ENCODE measurements around the gene HIVEP3. TPM values are rescaled to one million over a fixed set of nuclear protein-coding genes. Genes with fewer than 3 reads are reported as not detected.

The HIVEP3 gene
- polyA plus RNA-seq, 1 donor (not counting 4 experiments of a cell fraction or from before 2014, with no cell fraction given): 1.1 TPM

DNA sequence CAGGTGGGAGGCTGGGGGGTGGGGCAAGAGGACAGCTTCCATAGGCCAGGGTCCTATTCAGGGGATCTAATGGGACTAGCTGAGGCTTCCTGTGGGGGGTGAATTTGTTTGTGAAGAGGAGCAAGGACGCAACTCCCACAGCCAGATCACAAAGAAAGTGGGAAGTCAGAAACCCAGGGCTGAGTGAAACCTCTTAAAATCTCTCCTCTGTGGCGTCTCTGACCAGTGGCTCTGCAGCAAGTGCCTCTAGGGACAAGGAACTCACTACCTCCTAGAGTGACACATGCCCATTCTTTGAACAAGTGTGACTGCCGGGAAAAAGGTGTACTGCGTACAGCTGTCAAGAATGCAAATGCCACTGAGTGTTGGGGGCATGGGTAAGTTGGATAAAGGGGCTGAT, 187.9 kb downstream of the HIVEP3 start:
- no peak for TF ChIP-seq EZH2 (IDR thresholded peaks at IDR 0.05; ENCODE audit: low read length)
- no peak for FAIRE-seq

DNA sequence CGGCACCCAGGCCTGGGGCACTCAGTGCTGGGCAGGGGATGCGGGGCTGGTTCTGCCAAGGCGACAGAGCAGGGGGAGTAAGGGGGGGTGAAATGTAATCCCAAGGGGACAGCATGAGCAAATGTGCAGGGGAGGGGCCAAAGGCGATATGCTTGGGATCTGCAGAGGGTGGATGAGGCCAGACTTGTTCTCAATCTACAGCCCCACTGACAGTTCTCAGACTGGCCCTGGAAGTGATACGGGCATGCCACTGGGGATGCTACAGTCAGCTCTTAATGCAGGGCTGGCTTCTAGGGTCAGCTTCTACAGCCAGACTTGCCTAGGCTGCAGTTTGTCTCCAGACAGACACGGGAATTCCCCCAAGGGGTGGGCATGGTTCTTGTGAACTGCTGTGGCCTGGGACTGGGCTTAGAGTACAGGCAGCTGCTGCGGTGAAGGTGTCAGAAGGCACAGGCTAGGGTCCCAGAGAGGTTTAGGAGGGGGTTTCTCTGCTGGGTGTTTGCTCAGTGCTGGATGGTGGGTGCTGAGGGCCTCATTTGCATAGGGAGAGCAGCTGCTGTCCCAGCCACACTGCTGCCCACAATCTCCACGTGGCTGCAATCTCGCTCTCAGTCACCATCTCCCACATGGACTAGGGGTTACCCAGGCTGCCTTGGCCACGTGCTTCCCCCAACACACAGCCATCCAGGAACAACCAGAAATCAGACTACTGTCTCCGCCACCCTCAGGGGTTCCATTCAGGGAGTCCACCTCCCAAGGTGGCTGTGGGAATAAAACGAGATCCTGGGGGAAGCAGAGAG, 190.1 kb downstream of the HIVEP3 start:
- Histone ChIP-seq H3K9me1 (ENCODE audit: control insufficient read depth, extremely low read depth, insufficient read depth, low read length) (no peaks in the 10 kb centered on the region), H4K20me1 (ENCODE audit: control insufficient read depth, extremely low read depth, insufficient read depth, low read length) (no peaks in the 10 kb centered on the region), H3K27me3 (ENCODE audit: control insufficient read depth, extremely low read depth, insufficient read depth, low read length) (peaks cover 8% of the 10 kb centered on the region), H3K4me1 (ENCODE audit: control insufficient read depth, extremely low read depth, insufficient read depth, low read length) (no peaks in the 10 kb centered on the region), H3K27ac (ENCODE audit: control insufficient read depth, insufficient read depth, low read length) (no peak overlapping the region), H3K36me3 (ENCODE audit: control insufficient read depth in 2 of 2, extremely low read depth in 1 of 2, insufficient read depth in 2 of 2, low read length in 2 of 2) (no peaks in the 10 kb centered on the region), H3K9me3 (ENCODE audit: control insufficient read depth, low read depth, low read length) (no peaks in the 10 kb centered on the region), H3K4me3 (ENCODE audit: control insufficient read depth in 2 of 3, extremely low read depth in 1 of 3, insufficient read depth in 2 of 3, low read depth in 1 of 3, low read length in 3 of 3) (no peak overlapping the region), H3K4me2 (ENCODE audit: control insufficient read depth, extremely low read depth, insufficient read depth, low read depth, low read length) (no peak overlapping the region), H3K9ac (ENCODE audit: control insufficient read depth, extremely low read depth, insufficient read depth, low read length) (no peak overlapping the region), H2AFZ (ENCODE audit: control insufficient read depth, low read length) (no peak overlapping the region), H3K79me2 (ENCODE audit: control insufficient read depth, insufficient read depth, low read length) (no peaks in the 10 kb centered on the region)
- no peak for FAIRE-seq
- dilution Hi-C loops (cut with MboI; ENCODE audit: extremely low pct_ligation_motif_present, low sequenced_read_pairs): no loop called here
- no peak for TF ChIP-seq EZH2 (IDR thresholded peaks at IDR 0.05; ENCODE audit: low read length)
- no peak for TF ChIP-seq CTCF (optimal IDR thresholded peaks at IDR 0.05 in 1 of 3, IDR thresholded peaks at IDR 0.05 in 1 of 3, conservative IDR thresholded peaks at IDR 0.05 in 1 of 3; ENCODE audit: extremely low read depth in 1 of 3, insufficient read depth in 2 of 3, low read length in 3 of 3)
- DNase-seq (ENCODE audit: low read depth, low spot score): no peak

More for the DNA sequence above, 187.9 kb downstream of the HIVEP3 start:
- Histone ChIP-seq H4K20me1 (ENCODE audit: control insufficient read depth, extremely low read depth, insufficient read depth, low read length) (no peaks in the 10 kb centered on the region), H3K9me3 (ENCODE audit: control insufficient read depth, low read depth, low read length) (no peaks in the 10 kb centered on the region), H3K36me3 (ENCODE audit: control insufficient read depth in 2 of 2, extremely low read depth in 1 of 2, insufficient read depth in 2 of 2, low read length in 2 of 2) (no peaks in the 10 kb centered on the region), H3K9ac (ENCODE audit: control insufficient read depth, extremely low read depth, insufficient read depth, low read length) (no peak overlapping the region), H3K4me1 (ENCODE audit: control insufficient read depth, extremely low read depth, insufficient read depth, low read length) (no peaks in the 10 kb centered on the region), H3K9me1 (ENCODE audit: control insufficient read depth, extremely low read depth, insufficient read depth, low read length) (no peaks in the 10 kb centered on the region), H3K27ac (ENCODE audit: control insufficient read depth, insufficient read depth, low read length) (no peak overlapping the region), H3K79me2 (ENCODE audit: control insufficient read depth, insufficient read depth, low read length) (no peaks in the 10 kb centered on the region), H3K27me3 (ENCODE audit: control insufficient read depth, extremely low read depth, insufficient read depth, low read length) (peaks cover 3% of the 10 kb centered on the region), H2AFZ (ENCODE audit: control insufficient read depth, low read length) (no peak overlapping the region), H3K4me3 (ENCODE audit: control insufficient read depth in 2 of 3, extremely low read depth in 1 of 3, insufficient read depth in 2 of 3, low read depth in 1 of 3, low read length in 3 of 3) (no peak overlapping the region), H3K4me2 (ENCODE audit: control insufficient read depth, extremely low read depth, insufficient read depth, low read depth, low read length) (no peak overlapping the region)
- DNase-seq (ENCODE audit: low read depth, low spot score): no peak
- dilution Hi-C loops (cut with MboI; ENCODE audit: extremely low pct_ligation_motif_present, low sequenced_read_pairs): no loop called here

Data from keratinocyte (primary cell).